H1 (cell line): ENCODE measurements around the gene RB1. TPM values are rescaled to one million over a fixed set of nuclear protein-coding genes. Genes with fewer than 3 reads are reported as not detected.

Experiments
- CTCF ChIA-PET: fragments of 300-600 bp; sonication (Branson Sonifier 250); formaldehyde crosslinking; loops from one replicate; lab custom pipeline; 2021; ENCODE audit not compliant: partially characterized antibody; lab: Charles Lee
- POLR2A ChIA-PET: fragments of 300-600 bp; sonication (Branson Sonifier 250); formaldehyde crosslinking; loops from one replicate; lab custom pipeline; 2021; ENCODE audit warnings: inconsistent platforms; ENCODE audit not compliant: partially characterized antibody; lab: Charles Lee
- DNase-seq, 2 experiments: peaks; one replicate each; pipeline versions ENCODE4 v3.0.0 to v3.0.0-alpha.2; 2010 to 2022; ENCODE audit warnings: low spot score in 2 of 2, low read depth in 1 of 2, mixed read lengths in 1 of 2
- FAIRE-seq: peaks from 2 replicates; lab custom pipeline; 2011; peaks lifted over from hg19 to GRCh38; lab: Jason Lieb, UNC
- H2AFZ ChIP-seq: 2 replicates; pipeline ENCODE4 v1.8.1; 2012; ENCODE audit warnings: low read length, inconsistent platforms
- H2AK5ac ChIP-seq: 2 replicates; pipeline ENCODE4 v1.6.1; 2013; ENCODE audit warnings: low read depth, low read length
- H2BK120ac ChIP-seq: replicated peaks from 2 replicates; pipeline ENCODE3; 2013; ENCODE audit warnings: low read depth, low read length, inconsistent platforms
- H2BK12ac ChIP-seq: 2 replicates; pipeline ENCODE4 v1.6.1; 2013; ENCODE audit warnings: low read depth, low read length
- H2BK15ac ChIP-seq: 2 replicates; pipeline ENCODE4 v1.6.1; 2013; ENCODE audit warnings: low read length
- H2BK20ac ChIP-seq: 2 replicates; pipeline ENCODE4 v1.6.1; 2013; ENCODE audit warnings: low read length
- H2BK5ac ChIP-seq: 2 replicates; pipeline ENCODE4 v1.6.1; 2013; ENCODE audit warnings: low read depth, low read length
- H3K14ac ChIP-seq: 2 replicates; pipeline ENCODE4 v1.6.1; 2013; ENCODE audit warnings: inconsistent platforms; ENCODE audit not compliant: insufficient read length
- H3K18ac ChIP-seq: 2 replicates; pipeline ENCODE4 v1.6.1; 2013; ENCODE audit warnings: low read length; ENCODE audit errors: extremely low read depth
- H3K23ac ChIP-seq: 2 replicates; pipeline ENCODE4 v1.6.1; 2013; ENCODE audit warnings: inconsistent platforms; ENCODE audit not compliant: insufficient read length
- H3K23me2 ChIP-seq: 2 replicates; pipeline ENCODE4 v1.6.1; 2013; ENCODE audit warnings: low read depth, low read length
- H3K27ac ChIP-seq: 2 replicates; pipeline ENCODE4 v1.6.1; 2011; ENCODE audit warnings: low read depth, low read length, inconsistent platforms
- H3K27me3 ChIP-seq, 4 experiments: replicated peaks in 1 of 4; 1 replicate in 1 of 4; 2 replicates in 3 of 4; pipeline versions ENCODE4 v1.6.1 to v1.8.1; 2011 to 2013; ENCODE audit warnings: low read length in 3 of 4, mild to moderate bottlenecking in 3 of 4, inconsistent platforms in 2 of 4, mixed read lengths in 2 of 4, moderate library complexity in 1 of 4; ENCODE audit not compliant: control insufficient read depth in 3 of 4, insufficient read depth in 3 of 4; ENCODE audit errors: extremely low read depth in 1 of 4
- H3K36me3 ChIP-seq, 4 experiments: 2 replicates each; pipeline versions ENCODE4 v1.6.1 to v1.8.1; 2011 to 2013; ENCODE audit warnings: mild to moderate bottlenecking in 4 of 4, low read length in 3 of 4, moderate library complexity in 2 of 4, control low read depth in 1 of 4, inconsistent platforms in 1 of 4; ENCODE audit not compliant: insufficient read depth in 4 of 4, control insufficient read depth in 2 of 4
- H3K4ac ChIP-seq: replicated peaks from 2 replicates; pipeline ENCODE3; 2013; ENCODE audit warnings: low read length, low read depth, mixed read lengths, inconsistent platforms; ENCODE audit not compliant: insufficient read length
- H3K4me1 ChIP-seq, 4 experiments: replicated peaks in 1 of 4; 1 replicate in 1 of 4; 2 replicates in 3 of 4; pipeline versions ENCODE4 v1.6.1 to v1.8.1; 2011 to 2013; ENCODE audit warnings: low read length in 3 of 4, inconsistent platforms in 2 of 4, mixed read lengths in 1 of 4; ENCODE audit not compliant: insufficient read depth in 4 of 4, control insufficient read depth in 3 of 4
- H3K4me2 ChIP-seq, 2 experiments: 2 replicates each; pipeline versions ENCODE4 v1.6.1 to v1.8.1; 2011 to 2013; ENCODE audit warnings: low read depth in 2 of 2, low read length in 2 of 2, control low read depth in 1 of 2, inconsistent platforms in 1 of 2, mild to moderate bottlenecking in 1 of 2; ENCODE audit not compliant: insufficient read depth in 1 of 2
- H3K4me3 ChIP-seq, 4 experiments: fragments of 200-600, 300-600 bp in 1 of 4; sonication (generic), shearing (Covaris generic), sonication (Bioruptor Twin) in 1 of 4; 2 replicates each; pipeline versions ENCODE4 v1.5.1 to v1.8.1; 2011 to 2016; ENCODE audit warnings: low read length in 4 of 4, low read depth in 3 of 4, control low read depth in 2 of 4, inconsistent platforms in 2 of 4, mild to moderate bottlenecking in 2 of 4, mixed read lengths in 1 of 4, moderate library complexity in 1 of 4; ENCODE audit not compliant: insufficient read depth in 2 of 4; ENCODE audit errors: extremely low read depth in 1 of 4
- H3K56ac ChIP-seq: replicated peaks from 2 replicates; pipeline ENCODE3; 2013; ENCODE audit warnings: low read depth, mild to moderate bottlenecking, mixed read lengths, low read length, inconsistent platforms; ENCODE audit not compliant: insufficient read length
- H3K79me1 ChIP-seq: 2 replicates; pipeline ENCODE4 v1.6.1; 2013; ENCODE audit warnings: low read depth, low read length, control low read depth
- H3K79me2 ChIP-seq, 2 experiments: 2 replicates each; pipeline versions ENCODE4 v1.6.1 to v1.8.1; 2012 to 2013; ENCODE audit warnings: low read length in 2 of 2, mild to moderate bottlenecking in 2 of 2, inconsistent platforms in 1 of 2; ENCODE audit not compliant: insufficient read depth in 2 of 2, control insufficient read depth in 1 of 2
- H3K9ac ChIP-seq, 4 experiments: replicated peaks in 1 of 4; 1 replicate in 1 of 4; 2 replicates in 3 of 4; pipeline versions ENCODE4 v1.6.1 to v1.8.1; 2011 to 2013; ENCODE audit warnings: low read depth in 3 of 4, low read length in 3 of 4, control low read depth in 2 of 4, mild to moderate bottlenecking in 2 of 4, moderate library complexity in 2 of 4, inconsistent platforms in 1 of 4; ENCODE audit errors: extremely low read depth in 1 of 4
- H3K9me3 ChIP-seq, 2 experiments: 2 replicates each; pipeline versions ENCODE4 v1.6.1 to v1.8.1; 2012 to 2013; ENCODE audit warnings: mild to moderate bottlenecking in 2 of 2, moderate library complexity in 2 of 2, control low read depth in 1 of 2, inconsistent platforms in 1 of 2, low read depth in 1 of 2, low read length in 1 of 2, mixed read lengths in 1 of 2; ENCODE audit not compliant: insufficient read depth in 2 of 2
- H4K20me1 ChIP-seq, 2 experiments: replicated peaks in 1 of 2; 2 replicates each; pipeline versions ENCODE3 to v1.8.1; 2011 to 2013; ENCODE audit warnings: inconsistent platforms in 2 of 2, low read length in 2 of 2, mild to moderate bottlenecking in 1 of 2; ENCODE audit not compliant: insufficient read depth in 2 of 2, control insufficient read depth in 1 of 2
- H4K5ac ChIP-seq: 2 replicates; pipeline ENCODE4 v1.6.1; 2013; ENCODE audit warnings: low read length, low read depth, mixed read lengths, inconsistent platforms; ENCODE audit not compliant: insufficient read length
- H4K8ac ChIP-seq: 2 replicates; pipeline ENCODE4 v1.8.0; 2013; ENCODE audit warnings: mild to moderate bottlenecking, moderate library complexity, low read length, inconsistent platforms; ENCODE audit not compliant: insufficient read depth; ENCODE audit errors: extremely low read depth
- H4K91ac ChIP-seq: replicated peaks from 2 replicates; pipeline ENCODE3; 2013; ENCODE audit warnings: low read length, mixed read lengths, inconsistent platforms; ENCODE audit not compliant: insufficient read length
- EZH2 ChIP-seq: fragments of 200-600 bp; sonication (generic); IDR thresholded peaks from 2 replicates; pipeline ENCODE4 v1.7.1; 2012; ENCODE audit warnings: low read depth, mild to moderate bottlenecking, moderate library complexity, low read length, inconsistent platforms; ENCODE audit not compliant: severe bottlenecking
- GTF2F1 ChIP-seq: IDR thresholded peaks from 2 replicates; pipeline ENCODE4 v1.6.1; 2012; ENCODE audit warnings: low read depth, low read length, improper control_type of control experiment, borderline replicate concordance
- HDAC2 ChIP-seq, 2 experiments: fragments of 300-600 bp in 1 of 2; sonication (generic) in 1 of 2; IDR thresholded peaks; 2 replicates each; pipeline ENCODE4 v1.6.1; 2011 to 2012; ENCODE audit warnings: low read depth in 2 of 2, low read length in 2 of 2, mild to moderate bottlenecking in 2 of 2, moderate library complexity in 2 of 2, borderline replicate concordance in 1 of 2, inconsistent platforms in 1 of 2
- POU5F1 ChIP-seq: IDR thresholded peaks from 2 replicates; pipeline ENCODE4 v1.6.1; 2011; ENCODE audit warnings: low read depth, mild to moderate bottlenecking, low read length, moderate library complexity
- RBBP5 ChIP-seq: IDR thresholded peaks from 2 replicates; pipeline ENCODE4 v1.7.1; 2012; ENCODE audit warnings: low read depth, mild to moderate bottlenecking, inconsistent platforms, low read length, moderate library complexity, borderline replicate concordance
- RNF2 ChIP-seq: fragments of 200-900, 300-1000 bp; sonication (generic); IDR thresholded peaks from 2 replicates; pipeline ENCODE4 v1.7.1; 2016; ENCODE audit warnings: borderline replicate concordance, low read depth, mild to moderate bottlenecking, antibody characterized with exemption, low read length; ENCODE audit not compliant: poor library complexity, severe bottlenecking; ENCODE audit errors: missing control alignments
- ZNF274 ChIP-seq: IDR thresholded peaks from 2 replicates; pipeline ENCODE4 v1.7.0; 2012; ENCODE audit warnings: low read length, borderline replicate concordance; ENCODE audit errors: extremely low read depth
- WGBS, 2 experiments: shearing (Covaris generic) in 1 of 2; methylation state at CpG; one replicate each; pipeline versions ENCODE4 v1.1.6 to v1.1.7; 2013 to 2015; ENCODE audit warnings: low lambda C conversion rate in 2 of 2, mixed read lengths in 2 of 2, inconsistent platforms in 1 of 2, low coverage in 1 of 2, missing lambda C conversion rate in 1 of 2; ENCODE audit not compliant: insufficient replicate concordance in 2 of 2, insufficient coverage in 1 of 2, insufficient read length in 1 of 2; ENCODE audit errors: extremely low coverage in 1 of 2, missing lambda C conversion rate in 1 of 2; 5-methylcytosine and 5-hydroxymethylcytosine counted together
- polyA plus RNA-seq, 7 experiments: library from polyadenylated mRNA; depleted of rRNA in 3 of 7; stranded (reverse) in 5 of 7; unstranded in 2 of 7; fragments of >200 nt in 5 of 7; fragments of 200-250 nt in 2 of 7; gene quantifications; 1 replicate in 5 of 7; 2 replicates in 1 of 7; 4 replicates in 1 of 7; pipeline versions ENCODE4 v1.2.1 to v1.2.3, GENCODE V29; 2011 to 2013; ENCODE audit warnings: missing spikeins in 2 of 7, mixed read lengths in 2 of 7
- total RNA-seq: library from RNA; stranded (reverse); fragmentation: NEBNext Ultra II Directional; extraction: Animal tissue kit (Norgen Biotek cat#: 25700); gene quantifications from 2 replicates; pipeline ENCODE4 v1.2.1, GENCODE V29; 2021
- TF ChIP-seq, protein P1 (sequence below): IDR thresholded peaks from 2 replicates; pipeline ENCODE4 v1.6.1; 2011; ENCODE audit warnings: low read length, improper control_type of control experiment

RB1 gene
- total and polyA plus RNA-seq, 2 of the 8 experiments (the other 6 are each of a cell fraction or from before 2014, with no cell fraction given) = 4.1 to 17.5 TPM

- Histone ChIP-seq H3K79me2 (no peaks in the 10 kb centered on the region), H4K5ac (no peak overlapping the region), H2AFZ (no peak overlapping the region), H3K56ac (no peak overlapping the region), H3K79me1 (no peaks in the 10 kb centered on the region), H3K23me2 (no peaks in the 10 kb centered on the region), H3K4me3 (no peak overlapping the region), H2BK12ac (no peak overlapping the region), H2AK5ac (no peak overlapping the region), H3K4me2 (no peak overlapping the region), H2BK120ac (no peak overlapping the region), H3K9me3 (no peaks in the 10 kb centered on the region), H2BK20ac (no peak overlapping the region), H4K20me1 (no peaks in the 10 kb centered on the region), H4K8ac (no peak overlapping the region), H3K36me3 (no peaks in the 10 kb centered on the region), H2BK15ac (no peak overlapping the region), H3K14ac (no peak overlapping the region), H3K27me3 (no peaks in the 10 kb centered on the region), H3K9ac (no peak overlapping the region), H4K91ac (no peak overlapping the region), H3K4ac (no peak overlapping the region), H3K18ac (no peak overlapping the region), H2BK5ac (no peak overlapping the region), H3K27ac (no peak overlapping the region), H3K23ac (no peak overlapping the region), H3K4me1 (no peaks in the 10 kb centered on the region)
- TF ChIP-seq RNF2 (no peak), HDAC2 (IDR thresholded peaks at IDR 0.05; ENCODE audit: borderline replicate concordance in 1 of 2, low read depth in 2 of 2, low read length in 2 of 2) (no peak), EZH2 (no peak), POU5F1 (no peak), RBBP5 (no peak), GTF2F1 (no peak), ZNF274 (no peak)
- TF ChIP-seq, protein P1, sequence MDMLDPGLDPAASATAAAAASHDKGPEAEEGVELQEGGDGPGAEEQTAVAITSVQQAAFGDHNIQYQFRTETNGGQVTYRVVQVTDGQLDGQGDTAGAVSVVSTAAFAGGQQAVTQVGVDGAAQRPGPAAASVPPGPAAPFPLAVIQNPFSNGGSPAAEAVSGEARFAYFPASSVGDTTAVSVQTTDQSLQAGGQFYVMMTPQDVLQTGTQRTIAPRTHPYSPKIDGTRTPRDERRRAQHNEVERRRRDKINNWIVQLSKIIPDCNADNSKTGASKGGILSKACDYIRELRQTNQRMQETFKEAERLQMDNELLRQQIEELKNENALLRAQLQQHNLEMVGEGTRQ = no peak
- ChIA-PET CTCF (interaction anchor here (0.6 kb wide), 1 partner anchor 300 kb away, joined by 4 read pairs; no protein-coding TSS in a partner anchor), POLR2A (no interaction called here)
- FAIRE-seq (no peak), DNase-seq (no peak)
- 88% methylated on average over 4 of the region's 4 CpGs; no CpG with 5 or more reads in 1 of the 2 experiments for WGBS, 2 experiments
Observed at GRCh38 chr13:48273346-48273745, 30.2 kb upstream of the RB1 start.
